Calu3 (cell line): ENCODE results near the gene FBXO40. TPM values are rescaled to one million over a fixed set of nuclear protein-coding genes. Genes with fewer than 3 reads are reported as not detected.

Experiments used
- BruUV-seq: library from RNA; stranded (reverse); fragments of 400-500 nt; replicated peaks from 2 replicates; lab custom pipeline; 2021; lab: Mats Ljungman, UMichigan
- CTCF ChIA-PET: fragments of 300-600 bp; sonication (Branson Sonifier 250); formaldehyde crosslinking; loops from one replicate; lab custom pipeline; 2022; ENCODE audit warnings: antibody characterized with exemption; lab: Charles Lee
- DNase-seq: peaks from one replicate; pipeline ENCODE4 v3.0.0; 2022
- H3K27ac Mint-ChIP-seq: one replicate; pipeline ENCODE4 v1.8.0; 2022; ENCODE audit warnings: mixed read lengths; ENCODE audit not compliant: unreplicated experiment
- H3K27me3 Mint-ChIP-seq: one replicate; pipeline ENCODE4 v1.8.0; 2022; ENCODE audit warnings: mixed read lengths; ENCODE audit not compliant: unreplicated experiment
- H3K36me3 Mint-ChIP-seq: one replicate; pipeline ENCODE4 v1.8.0; 2022; ENCODE audit warnings: mild to moderate bottlenecking, moderate library complexity, mixed read lengths; ENCODE audit not compliant: insufficient read depth, unreplicated experiment
- H3K4me1 Mint-ChIP-seq: one replicate; pipeline ENCODE4 v1.8.0; 2022; ENCODE audit warnings: mild to moderate bottlenecking, low read depth, mixed read lengths; ENCODE audit not compliant: unreplicated experiment
- H3K4me3 Mint-ChIP-seq: one replicate; pipeline ENCODE4 v1.8.0; 2022; ENCODE audit warnings: mild to moderate bottlenecking, low read depth, moderate library complexity, mixed read lengths; ENCODE audit not compliant: unreplicated experiment
- H3K9me3 Mint-ChIP-seq: one replicate; pipeline ENCODE4 v1.8.0; 2022; ENCODE audit warnings: low read depth, mixed read lengths; ENCODE audit not compliant: unreplicated experiment
- intact Hi-C: fragments of 100-400 bp; cut with micrococcal nuclease; formaldehyde crosslinking; loops from one replicate; pipeline ENCODE4 v1.10.0; 2022; ENCODE audit not compliant: unreplicated experiment
- total RNA-seq: library from RNA; stranded (reverse); gene quantifications from 2 replicates; pipeline ENCODE4 v1.2.3, GENCODE V29; 2022
- TF ChIP-seq, protein P1 (sequence below): fragments of 200-600 bp; IDR thresholded peaks from one replicate; pipeline ENCODE4 v1.8.0; 2022; ENCODE audit warnings: antibody characterized with exemption; ENCODE audit not compliant: unreplicated experiment

FBXO40 gene
- total RNA-seq, 1 experiment from 2014 or later = not detected

GRCh38 chr3:121641127-121641526 lies 47.9 kb downstream of the FBXO40 start:
- no peaks in the 10 kb centered on the region for H3K36me3 Mint-ChIP-seq
- H3K27me3 Mint-ChIP-seq = peaks cover 10% of the 10 kb centered on the region
- intact Hi-C loops = no loop called here
- no peaks in the 10 kb centered on the region for H3K4me1 Mint-ChIP-seq
- H3K9me3 Mint-ChIP-seq = no peaks in the 10 kb centered on the region
- no peak overlapping the region for H3K27ac Mint-ChIP-seq
- TF ChIP-seq, protein P1, sequence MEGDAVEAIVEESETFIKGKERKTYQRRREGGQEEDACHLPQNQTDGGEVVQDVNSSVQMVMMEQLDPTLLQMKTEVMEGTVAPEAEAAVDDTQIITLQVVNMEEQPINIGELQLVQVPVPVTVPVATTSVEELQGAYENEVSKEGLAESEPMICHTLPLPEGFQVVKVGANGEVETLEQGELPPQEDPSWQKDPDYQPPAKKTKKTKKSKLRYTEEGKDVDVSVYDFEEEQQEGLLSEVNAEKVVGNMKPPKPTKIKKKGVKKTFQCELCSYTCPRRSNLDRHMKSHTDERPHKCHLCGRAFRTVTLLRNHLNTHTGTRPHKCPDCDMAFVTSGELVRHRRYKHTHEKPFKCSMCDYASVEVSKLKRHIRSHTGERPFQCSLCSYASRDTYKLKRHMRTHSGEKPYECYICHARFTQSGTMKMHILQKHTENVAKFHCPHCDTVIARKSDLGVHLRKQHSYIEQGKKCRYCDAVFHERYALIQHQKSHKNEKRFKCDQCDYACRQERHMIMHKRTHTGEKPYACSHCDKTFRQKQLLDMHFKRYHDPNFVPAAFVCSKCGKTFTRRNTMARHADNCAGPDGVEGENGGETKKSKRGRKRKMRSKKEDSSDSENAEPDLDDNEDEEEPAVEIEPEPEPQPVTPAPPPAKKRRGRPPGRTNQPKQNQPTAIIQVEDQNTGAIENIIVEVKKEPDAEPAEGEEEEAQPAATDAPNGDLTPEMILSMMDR = no peak
- DNase-seq = no peak
- H3K4me3 Mint-ChIP-seq = no peak overlapping the region
- no TSS peak for BruUV-seq
- CTCF ChIA-PET = no interaction called here

- Mint-ChIP-seq H3K27me3 (no peaks in the 10 kb centered on the region), H3K36me3 (no peaks in the 10 kb centered on the region), H3K4me3 (no peak overlapping the region), H3K9me3 (no peaks in the 10 kb centered on the region), H3K4me1 (no peaks in the 10 kb centered on the region), H3K27ac (no peak overlapping the region)
- TF ChIP-seq, protein P1 = no peak
- DNase-seq = no peak
- intact Hi-C loops = no loop called here
- BruUV-seq = no TSS peak
- CTCF ChIA-PET = no interaction called here
Observed at GRCh38 chr3:121642601-121643314, 49.6 kb downstream of the FBXO40 start.

GRCh38 chr3:121645054-121645453 lies 51.9 kb downstream of the FBXO40 start:
- no peak for DNase-seq
- Mint-ChIP-seq H3K9me3 (no peaks in the 10 kb centered on the region), H3K27ac (no peak overlapping the region), H3K4me1 (no peaks in the 10 kb centered on the region), H3K27me3 (no peaks in the 10 kb centered on the region), H3K4me3 (no peak overlapping the region), H3K36me3 (no peaks in the 10 kb centered on the region)
- intact Hi-C loops = no loop called here
- TF ChIP-seq, protein P1 = no peak
- no TSS peak for BruUV-seq
- CTCF ChIA-PET = no interaction called here

- BruUV-seq = no TSS peak
- no peak for DNase-seq
- intact Hi-C loops = no loop called here
- H3K36me3 Mint-ChIP-seq = no peaks in the 10 kb centered on the region
- H3K9me3 Mint-ChIP-seq = no peaks in the 10 kb centered on the region
- TF ChIP-seq, protein P1 = no peak
- CTCF ChIA-PET = no interaction called here
- H3K27me3 Mint-ChIP-seq = no peaks in the 10 kb centered on the region
- H3K4me3 Mint-ChIP-seq = no peak overlapping the region
- H3K27ac Mint-ChIP-seq = no peak overlapping the region
- H3K4me1 Mint-ChIP-seq = peaks cover 5% of the 10 kb centered on the region
Observed at GRCh38 chr3:121648219-121648958, 55.2 kb downstream of the FBXO40 start.
